Upper lobe of left lung (tissue), 6 donors: ENCODE results near the gene CLDN5. TPM values are rescaled to one million over a fixed set of nuclear protein-coding genes. Genes with fewer than 3 reads are reported as not detected.
A peak's percentile ranks its signal among the peaks of the same experiment; 100 is the strongest.

Source experiments
- ATAC-seq, 2 donors: fragments of 200-7000 bp; cut with Tn5 transposase; one replicate each; pipeline ENCODE4 v1.9.1; 2022; ENCODE audit warnings: mild to moderate bottlenecking in 2 of 2, moderate library complexity in 2 of 2; ENCODE audit not compliant: low FRiP score in 2 of 2
- DNase-seq, 2 donors: peaks; one replicate each; pipeline ENCODE4 v3.0.0-alpha.2; 2019 to 2020
- H3K27ac ChIP-seq, 4 donors: fragments of 200-600 bp; sonication (generic); one replicate each; pipeline ENCODE4 v1.5.1; 2016 to 2019
- H3K27me3 ChIP-seq, 4 donors: fragments of 200-600 bp; sonication (generic); one replicate each; pipeline ENCODE4 v1.5.1; 2017 to 2019
- H3K36me3 ChIP-seq, 4 donors: fragments of 200-600 bp; sonication (generic); one replicate each; pipeline ENCODE4 v1.5.1; 2016 to 2019
- H3K4me1 ChIP-seq, 4 donors: fragments of 200-600 bp; sonication (generic); one replicate each; pipeline ENCODE4 v1.5.1; 2018 to 2019
- H3K4me3 ChIP-seq, 4 donors: fragments of 200-600 bp; sonication (generic); one replicate each; pipeline ENCODE4 v1.5.1; 2017 to 2019; ENCODE audit warnings: mild to moderate bottlenecking in 2 of 4, moderate library complexity in 1 of 4
- H3K9me3 ChIP-seq, 4 donors: fragments of 200-600 bp; sonication (generic); one replicate each; pipeline ENCODE4 v1.5.1; 2018 to 2019
- EP300 ChIP-seq, 4 donors: sonication (generic); formaldehyde crosslinking; IDR thresholded peaks; one replicate each; pipeline ENCODE4 v1.5.1; 2017; ENCODE audit warnings: antibody characterized with exemption in 4 of 4, control low read depth in 2 of 4
- POLR2A ChIP-seq, 4 donors: fragments of 450-650 bp; IDR thresholded peaks; one replicate each; pipeline ENCODE4 v1.5.1; 2016 to 2017; ENCODE audit warnings: antibody characterized with exemption in 4 of 4, mild to moderate bottlenecking in 2 of 4
- POLR2AphosphoS5 ChIP-seq, 2 donors: sonication (generic); formaldehyde crosslinking; IDR thresholded peaks; one replicate each; pipeline ENCODE4 v1.5.1; 2017; ENCODE audit warnings: antibody characterized with exemption in 2 of 2
- WGBS, 2 donors: methylation state at CpG; one replicate each; pipeline ENCODE4 v1.1.5; 2017 to 2018; 5-methylcytosine and 5-hydroxymethylcytosine counted together
- total RNA-seq, 6 donors: library from RNA; depleted of rRNA in 4 of 6; stranded (reverse); fragments of >200 nt in 4 of 6; gene quantifications; one replicate each; pipeline versions ENCODE4 v1.1.0 to v1.2.1, GENCODE V29; 2016 to 2021
- TF ChIP-seq, protein P1 (sequence below), 6 experiments: fragments of 450-650 bp in 4 of 6; fragments of 200-600 bp in 2 of 6; sonication (generic) in 2 of 6; IDR thresholded peaks; one replicate each; pipeline ENCODE4 v1.5.1; 2016 to 2019; ENCODE audit warnings: antibody characterized with exemption in 6 of 6
- donor health status: DM: no; HTN: no; CAD: no; lungs with moderate emphysema.
- donor health status: DM: no; HTN: yes; CAD: no; lungs with severe emphysema.

The CLDN5 gene
- total RNA-seq, 6 donors from 2014 or later, result 70.2 to 726 (median 229) TPM

DNA sequence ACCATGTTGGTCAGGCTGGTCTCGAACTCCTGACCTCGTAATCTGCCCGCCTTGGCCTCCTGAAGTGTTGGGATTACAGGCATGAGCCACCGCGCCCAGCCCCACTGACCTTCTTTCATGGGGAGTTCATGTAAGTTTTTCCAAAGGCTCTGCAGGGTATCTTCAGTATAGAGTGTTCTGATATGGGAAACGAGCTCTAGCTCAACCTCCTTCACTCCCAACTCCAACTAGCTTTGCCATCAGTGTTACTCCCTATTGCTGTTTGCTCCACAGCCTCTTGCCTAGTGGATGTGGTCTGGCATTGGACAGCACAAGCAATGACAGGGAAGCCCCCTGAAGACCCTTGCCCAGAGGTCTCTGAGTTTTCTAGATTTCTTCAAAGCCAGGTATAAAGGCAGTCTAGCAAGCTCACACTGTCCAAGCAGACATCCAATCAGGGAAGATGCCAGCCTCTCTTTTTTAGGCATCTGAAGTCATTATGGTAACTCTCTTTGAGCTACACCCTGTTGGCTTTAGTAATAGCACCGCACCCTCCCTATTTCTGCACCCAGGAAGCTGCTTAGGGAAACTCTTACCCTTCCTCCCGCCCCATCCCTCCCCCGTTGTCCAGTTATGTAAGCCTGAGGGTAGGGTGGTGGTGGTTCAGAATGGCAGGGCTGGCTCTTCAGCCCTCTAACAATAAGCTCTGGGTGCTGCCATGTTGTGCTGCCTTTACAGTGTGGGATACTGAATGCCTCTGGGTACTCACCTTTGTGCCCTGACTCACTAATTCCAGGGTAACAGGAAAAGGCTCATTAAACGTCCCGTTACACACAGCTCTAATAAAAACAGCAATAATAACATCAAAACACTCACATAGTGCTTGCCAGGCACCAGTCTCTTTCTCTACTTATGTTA is 41.4 kb upstream of the CLDN5 start:
- Histone ChIP-seq H3K9me3 (no peaks in the 10 kb centered on the region), H3K4me1 (peaks cover 0 to 29% (median 8%) of the 10 kb centered on the region in 4 donors), H3K36me3 (no peaks in the 10 kb centered on the region), H3K27me3 (no peaks in the 10 kb centered on the region), H3K27ac (peak overlapping the region in 2 of 4 donors; percentile 43 to 78), H3K4me3 (no peak overlapping the region)
- no peak for ATAC-seq
- WGBS, 2 donors, result 80 to 81% methylated on average over 11 of the region's 11 CpGs
- DNase-seq, result no peak
- TF ChIP-seq POLR2AphosphoS5 (IDR thresholded peaks at IDR 0.05), result no peak
- no peak for TF ChIP-seq EP300 (IDR thresholded peaks at IDR 0.05)
- TF ChIP-seq POLR2A (IDR thresholded peaks at IDR 0.05), result no peak
- TF ChIP-seq, protein P1, sequence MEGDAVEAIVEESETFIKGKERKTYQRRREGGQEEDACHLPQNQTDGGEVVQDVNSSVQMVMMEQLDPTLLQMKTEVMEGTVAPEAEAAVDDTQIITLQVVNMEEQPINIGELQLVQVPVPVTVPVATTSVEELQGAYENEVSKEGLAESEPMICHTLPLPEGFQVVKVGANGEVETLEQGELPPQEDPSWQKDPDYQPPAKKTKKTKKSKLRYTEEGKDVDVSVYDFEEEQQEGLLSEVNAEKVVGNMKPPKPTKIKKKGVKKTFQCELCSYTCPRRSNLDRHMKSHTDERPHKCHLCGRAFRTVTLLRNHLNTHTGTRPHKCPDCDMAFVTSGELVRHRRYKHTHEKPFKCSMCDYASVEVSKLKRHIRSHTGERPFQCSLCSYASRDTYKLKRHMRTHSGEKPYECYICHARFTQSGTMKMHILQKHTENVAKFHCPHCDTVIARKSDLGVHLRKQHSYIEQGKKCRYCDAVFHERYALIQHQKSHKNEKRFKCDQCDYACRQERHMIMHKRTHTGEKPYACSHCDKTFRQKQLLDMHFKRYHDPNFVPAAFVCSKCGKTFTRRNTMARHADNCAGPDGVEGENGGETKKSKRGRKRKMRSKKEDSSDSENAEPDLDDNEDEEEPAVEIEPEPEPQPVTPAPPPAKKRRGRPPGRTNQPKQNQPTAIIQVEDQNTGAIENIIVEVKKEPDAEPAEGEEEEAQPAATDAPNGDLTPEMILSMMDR (IDR thresholded peaks at IDR 0.05), result no peak

DNA sequence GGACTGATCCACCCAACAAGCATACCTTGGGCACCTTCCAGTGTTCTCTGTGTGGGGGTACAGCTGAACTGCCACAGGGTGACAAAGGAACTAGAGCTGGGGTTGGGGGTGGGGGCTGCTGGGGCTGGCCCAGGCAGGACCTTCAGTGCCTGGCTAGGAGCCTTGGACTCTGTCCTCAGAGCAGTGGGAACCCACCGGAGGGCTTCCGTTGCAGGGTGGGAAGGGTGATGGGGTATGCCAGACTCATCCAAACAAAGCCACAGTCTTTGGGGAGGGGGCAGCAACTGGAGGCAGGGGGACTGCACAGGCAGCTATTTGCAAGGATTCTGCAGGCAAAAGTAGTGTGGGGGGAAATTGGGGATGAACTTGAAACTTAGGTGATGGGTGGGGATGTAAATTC is 35.7 kb upstream of the CLDN5 start:
- Histone ChIP-seq H3K27me3 (no peaks in the 10 kb centered on the region), H3K36me3 (no peaks in the 10 kb centered on the region), H3K27ac (no peak overlapping the region), H3K4me3 (no peak overlapping the region), H3K4me1 (peaks cover 0 to 8% (median 2%) of the 10 kb centered on the region in 4 donors), H3K9me3 (no peaks in the 10 kb centered on the region)
- 96 to 100% methylated on average over 2 of the region's 2 CpGs for WGBS, 2 donors
- DNase-seq (no peak), ATAC-seq (no peak)
- TF ChIP-seq POLR2A (IDR thresholded peaks at IDR 0.05) (no peak), POLR2AphosphoS5 (IDR thresholded peaks at IDR 0.05) (no peak), EP300 (IDR thresholded peaks at IDR 0.05) (no peak)
- TF ChIP-seq, protein P1 (IDR thresholded peaks at IDR 0.05), result no peak

DNA sequence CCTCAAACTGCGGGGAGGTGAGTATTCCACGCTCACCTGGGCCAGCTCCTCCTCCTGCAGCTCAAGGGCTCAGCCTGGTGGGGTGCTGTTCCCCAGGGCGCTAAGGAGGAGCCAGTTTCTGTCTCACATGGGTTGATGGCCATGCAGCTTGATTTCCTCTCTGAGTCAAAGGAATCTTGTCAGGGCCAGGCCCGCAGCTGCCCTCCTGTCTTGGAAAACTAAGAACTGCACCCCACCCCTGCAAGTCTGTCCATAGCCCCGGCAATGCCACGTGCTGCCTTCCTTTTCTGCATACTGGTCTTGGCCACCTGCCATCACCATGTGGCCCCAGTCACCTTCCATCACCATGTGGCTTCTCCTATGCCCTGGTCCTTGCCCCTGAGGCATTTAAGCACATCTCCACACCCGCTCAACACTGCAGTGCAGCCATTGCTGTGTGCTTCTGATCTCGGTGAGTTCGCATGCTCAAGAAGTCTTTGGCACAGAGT is 35.2 kb upstream of the CLDN5 start:
- H3K36me3 ChIP-seq, result no peaks in the 10 kb centered on the region
- H3K4me3 ChIP-seq, result no peak overlapping the region
- 77 to 88% methylated on average over 9 of the region's 9 CpGs for WGBS, 2 donors
- H3K4me1 ChIP-seq, result peaks cover 0 to 8% (median 2%) of the 10 kb centered on the region in 4 donors
- no peaks in the 10 kb centered on the region for H3K27me3 ChIP-seq
- ATAC-seq (peak in 1 of 2 donors; percentile 27), DNase-seq (no peak)
- H3K27ac ChIP-seq, result no peak overlapping the region
- TF ChIP-seq EP300 (IDR thresholded peaks at IDR 0.05) (no peak), POLR2A (IDR thresholded peaks at IDR 0.05) (no peak), POLR2AphosphoS5 (IDR thresholded peaks at IDR 0.05) (no peak)
- TF ChIP-seq, protein P1 (IDR thresholded peaks at IDR 0.05), result no peak
- no peaks in the 10 kb centered on the region for H3K9me3 ChIP-seq

DNA sequence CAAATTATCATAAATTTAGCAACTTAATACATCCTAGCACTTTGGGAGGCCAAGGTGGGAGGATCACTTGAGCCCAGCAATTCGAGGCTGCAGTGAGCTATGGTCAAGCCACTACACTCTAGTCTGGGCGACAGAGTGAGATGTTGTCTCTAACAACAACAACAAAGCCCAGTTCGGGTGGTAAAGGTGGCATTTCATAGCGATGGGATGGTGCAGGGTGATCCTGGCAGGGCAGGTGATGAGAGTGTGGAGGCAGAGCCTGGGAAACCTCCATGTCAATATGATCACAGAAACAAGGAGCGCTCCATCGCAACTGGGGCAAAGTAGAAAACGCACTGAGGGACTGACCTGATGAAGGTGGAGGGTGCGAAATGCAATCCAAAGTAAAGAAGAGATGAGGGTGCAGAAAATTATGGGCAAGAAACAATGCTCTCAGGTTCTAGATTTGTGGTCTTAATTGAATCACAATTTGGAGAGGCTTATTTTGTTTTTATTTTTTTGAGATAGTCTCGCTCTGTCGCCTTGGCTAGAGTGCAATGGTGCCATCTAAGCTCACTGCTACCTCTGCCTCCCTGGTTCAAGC is 32.8 kb upstream of the CLDN5 start:
- H3K27ac ChIP-seq, result no peak overlapping the region
- peaks cover 0 to 8% (median 2%) of the 10 kb centered on the region in 4 donors for H3K4me1 ChIP-seq
- ATAC-seq (no peak), DNase-seq (no peak)
- H3K9me3 ChIP-seq, result peaks cover 0 to 4% (median 0%) of the 10 kb centered on the region in 4 donors
- no peaks in the 10 kb centered on the region for H3K36me3 ChIP-seq
- H3K27me3 ChIP-seq, result no peaks in the 10 kb centered on the region
- no peak overlapping the region for H3K4me3 ChIP-seq
- WGBS, 2 donors, result 94 to 95% methylated on average over 10 of the region's 10 CpGs
- TF ChIP-seq POLR2A (IDR thresholded peaks at IDR 0.05) (no peak), POLR2AphosphoS5 (IDR thresholded peaks at IDR 0.05) (no peak), EP300 (IDR thresholded peaks at IDR 0.05) (no peak)
- TF ChIP-seq, protein P1 (IDR thresholded peaks at IDR 0.05), result no peak
